SK-N-MC (cell line): ENCODE results near the gene SPAG6.

Experiments used
- EZH2 ChIP-seq: fragments of 200-600 bp; sonication (generic); IDR thresholded peaks from one replicate; pipeline ENCODE4 v1.6.1; 2017; ENCODE audit warnings: antibody characterized with exemption
- POLR2AphosphoS5 ChIP-seq: IDR thresholded peaks from 2 replicates; pipeline ENCODE4 v1.6.1; 2012; ENCODE audit warnings: mild to moderate bottlenecking, low read depth, low read length, borderline replicate concordance

DNA sequence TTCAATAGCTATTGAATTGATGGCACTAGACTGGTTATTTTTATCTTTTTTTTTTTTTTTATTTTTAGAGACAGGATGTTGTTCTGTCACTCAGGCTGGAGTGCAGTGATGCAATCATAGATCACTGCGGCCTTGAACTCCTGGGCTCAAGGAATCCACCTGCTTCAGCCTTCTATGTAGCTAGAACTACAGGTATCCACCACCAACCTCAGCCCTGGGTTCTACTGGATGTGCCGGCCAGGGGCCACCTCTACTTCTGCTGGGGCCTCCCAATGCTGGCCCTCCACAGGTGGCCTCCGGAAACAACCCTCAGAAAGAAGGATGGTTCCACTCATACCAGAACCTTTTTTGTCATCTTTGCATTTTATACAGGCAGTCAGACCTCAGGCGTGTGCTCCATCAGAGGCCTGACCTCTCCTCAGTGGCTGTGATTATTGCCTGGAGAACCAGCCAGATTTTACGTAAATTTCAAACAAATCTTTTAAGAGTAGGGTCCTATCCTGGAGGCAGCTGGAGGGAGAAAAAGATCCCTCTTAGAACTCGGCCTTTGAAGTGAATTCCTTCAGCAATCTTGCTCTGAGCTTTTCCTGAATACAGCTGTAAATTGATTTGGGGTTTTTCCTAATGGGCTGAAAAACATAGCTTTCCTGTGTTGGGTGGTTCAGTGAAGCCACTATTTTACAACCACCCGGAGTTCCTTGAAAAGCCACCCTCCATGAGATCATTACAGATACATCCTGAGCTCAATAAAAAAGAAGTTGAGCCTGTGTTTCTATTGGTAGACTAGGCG is 110.0 kb downstream of the SPAG6 start:
- TF ChIP-seq EZH2 (no peak), POLR2AphosphoS5 (no peak)
